PC-3 (cell line): ENCODE data around the gene PTPRN2. TPM values are rescaled to one million over a fixed set of nuclear protein-coding genes. Genes with fewer than 3 reads are reported as not detected.

Experiments used
- ATAC-seq: fragments of 200-7000 bp; cut with Tn5 transposase; 2 replicates; pipeline ENCODE4 v1.9.1; 2020; ENCODE audit warnings: mild to moderate bottlenecking, moderate library complexity
- BruUV-seq: library from RNA; stranded (reverse); fragments of 400-500 nt; replicated peaks from 2 replicates; lab custom pipeline; 2021; lab: Mats Ljungman, UMichigan
- CTCF ChIA-PET: fragments of 300-600 bp; sonication (Branson Sonifier 250); formaldehyde crosslinking; loops from one replicate; lab custom pipeline; 2022; ENCODE audit warnings: antibody characterized with exemption; lab: Charles Lee
- POLR2A ChIA-PET: fragments of 300-600 bp; sonication (Branson Sonifier 250); formaldehyde crosslinking; loops from one replicate; lab custom pipeline; 2022; ENCODE audit warnings: antibody characterized with exemption; ENCODE audit not compliant: unreplicated experiment; lab: Charles Lee
- DNase-seq: peaks from one replicate; pipeline ENCODE4 v3.0.0-alpha.2; 2015
- H2AFZ ChIP-seq: fragments of 300-600 bp; sonication (generic); 2 replicates; pipeline ENCODE4 v1.6.0; 2016; ENCODE audit warnings: antibody characterized with exemption, low read length
- H3F3A ChIP-seq: fragments of 300-600 bp; sonication (generic); one replicate; pipeline ENCODE4 v1.6.0; 2017; ENCODE audit warnings: antibody characterized with exemption, low read length, control low read depth, mild to moderate bottlenecking; ENCODE audit not compliant: unreplicated experiment
- H3K27ac ChIP-seq: fragments of 300-600 bp; sonication (generic); 2 replicates; pipeline ENCODE4 v1.5.1; 2016; ENCODE audit warnings: mild to moderate bottlenecking, low read length
- H3K27me3 ChIP-seq: fragments of 300-600 bp; sonication (generic); 2 replicates; pipeline ENCODE4 v1.6.1; 2016; ENCODE audit warnings: low read length, mixed read lengths
- H3K36me3 ChIP-seq: fragments of 300-600 bp; sonication (generic); 2 replicates; pipeline ENCODE4 v1.6.1; 2016; ENCODE audit warnings: low read depth, mixed run types, low read length, mixed read lengths
- H3K4me1 ChIP-seq: fragments of 300-600 bp; sonication (generic); 2 replicates; pipeline ENCODE4 v1.5.1; 2016; ENCODE audit warnings: low read length; ENCODE audit not compliant: insufficient read depth
- H3K4me2 ChIP-seq: fragments of 300-600 bp; sonication (generic); 2 replicates; pipeline ENCODE4 v1.6.0; 2016; ENCODE audit warnings: low read length
- H3K4me3 ChIP-seq: fragments of 300-600 bp; sonication (generic); 2 replicates; pipeline ENCODE4 v1.5.1; 2016; ENCODE audit warnings: mild to moderate bottlenecking, low read length, mixed read lengths
- H3K79me2 ChIP-seq: fragments of 300-600 bp; sonication (generic); 2 replicates; pipeline ENCODE4 v1.6.1; 2017; ENCODE audit warnings: low read length, mixed read lengths
- H3K9ac ChIP-seq: fragments of 300-600 bp; sonication (generic); 2 replicates; pipeline ENCODE4 v1.6.0; 2016; ENCODE audit warnings: mild to moderate bottlenecking, low read length
- H3K9me2 ChIP-seq: fragments of 300-600 bp; sonication (generic); replicated peaks from 2 replicates; pipeline ENCODE4 v1.6.1; 2016; ENCODE audit warnings: mixed run types, low read length, mixed read lengths
- H3K9me3 ChIP-seq: fragments of 300-600 bp; sonication (generic); 2 replicates; pipeline ENCODE4 v1.6.1; 2016; ENCODE audit warnings: low read length, mixed read lengths
- H4K20me1 ChIP-seq: fragments of 300-600 bp; sonication (generic); 2 replicates; pipeline ENCODE4 v1.6.1; 2016; ENCODE audit warnings: low read length, mixed read lengths
- EZH2 ChIP-seq: fragments of 300-600 bp; sonication (generic); IDR thresholded peaks from one replicate; pipeline ENCODE4 v1.6.1; 2017; ENCODE audit warnings: antibody characterized with exemption, mild to moderate bottlenecking, low read length; ENCODE audit not compliant: unreplicated experiment
- EZH2phosphoT487 ChIP-seq: fragments of 300-600 bp; sonication (generic); IDR thresholded peaks from 2 replicates; pipeline ENCODE4 v1.6.1; 2018; ENCODE audit warnings: mild to moderate bottlenecking, antibody characterized with exemption, low read length, borderline replicate concordance
- intact Hi-C: fragments of 100-400 bp; cut with micrococcal nuclease; formaldehyde crosslinking; loops from 2 replicates; pipeline ENCODE4 v1.9.0; 2023
- total RNA-seq: library from RNA; depleted of rRNA; stranded (reverse); fragments of >200 nt; gene quantifications from 2 replicates; pipeline ENCODE4 v1.2.3, GENCODE V29; 2014
- TF ChIP-seq, protein P1 (sequence below): fragments of 300-600 bp; sonication (generic); conservative IDR thresholded peaks from 2 replicates; pipeline ENCODE4 v1.5.1; 2017; ENCODE audit warnings: antibody characterized with exemption, low read depth, mild to moderate bottlenecking, low read length

Gene PTPRN2
- total RNA-seq, 1 experiment from 2014 or later, result 3.2 TPM

GRCh38 chr7:158076656-158077055, 511.0 kb downstream of the PTPRN2 start:
- Histone ChIP-seq H3K9me2 (no peaks in the 10 kb centered on the region), H3K27ac (no peak overlapping the region), H3K4me2 (no peak overlapping the region), H4K20me1 (no peaks in the 10 kb centered on the region), H3K36me3 (no peaks in the 10 kb centered on the region), H3K9ac (no peak overlapping the region), H3K4me1 (no peaks in the 10 kb centered on the region), H3K27me3 (no peaks in the 10 kb centered on the region), H3K9me3 (no peaks in the 10 kb centered on the region), H3F3A (no peaks in the 10 kb centered on the region), H3K4me3 (no peak overlapping the region), H2AFZ (no peak overlapping the region), H3K79me2 (no peaks in the 10 kb centered on the region)
- ChIA-PET CTCF (no interaction called here), POLR2A (no interaction called here)
- intact Hi-C loops, result no loop called here
- no TSS peak for BruUV-seq
- DNase-seq (no peak), ATAC-seq (no peak)
- TF ChIP-seq EZH2phosphoT487, result no peak
- TF ChIP-seq EZH2, result no peak
- TF ChIP-seq, protein P1, sequence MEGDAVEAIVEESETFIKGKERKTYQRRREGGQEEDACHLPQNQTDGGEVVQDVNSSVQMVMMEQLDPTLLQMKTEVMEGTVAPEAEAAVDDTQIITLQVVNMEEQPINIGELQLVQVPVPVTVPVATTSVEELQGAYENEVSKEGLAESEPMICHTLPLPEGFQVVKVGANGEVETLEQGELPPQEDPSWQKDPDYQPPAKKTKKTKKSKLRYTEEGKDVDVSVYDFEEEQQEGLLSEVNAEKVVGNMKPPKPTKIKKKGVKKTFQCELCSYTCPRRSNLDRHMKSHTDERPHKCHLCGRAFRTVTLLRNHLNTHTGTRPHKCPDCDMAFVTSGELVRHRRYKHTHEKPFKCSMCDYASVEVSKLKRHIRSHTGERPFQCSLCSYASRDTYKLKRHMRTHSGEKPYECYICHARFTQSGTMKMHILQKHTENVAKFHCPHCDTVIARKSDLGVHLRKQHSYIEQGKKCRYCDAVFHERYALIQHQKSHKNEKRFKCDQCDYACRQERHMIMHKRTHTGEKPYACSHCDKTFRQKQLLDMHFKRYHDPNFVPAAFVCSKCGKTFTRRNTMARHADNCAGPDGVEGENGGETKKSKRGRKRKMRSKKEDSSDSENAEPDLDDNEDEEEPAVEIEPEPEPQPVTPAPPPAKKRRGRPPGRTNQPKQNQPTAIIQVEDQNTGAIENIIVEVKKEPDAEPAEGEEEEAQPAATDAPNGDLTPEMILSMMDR, result no peak

GRCh38 chr7:158076215-158076614, 511.4 kb downstream of the PTPRN2 start:
- Histone ChIP-seq H3K4me1 (no peaks in the 10 kb centered on the region), H3K79me2 (no peaks in the 10 kb centered on the region), H3F3A (no peaks in the 10 kb centered on the region), H3K4me3 (no peak overlapping the region), H2AFZ (no peak overlapping the region), H4K20me1 (no peaks in the 10 kb centered on the region), H3K27me3 (no peaks in the 10 kb centered on the region), H3K27ac (no peak overlapping the region), H3K9ac (no peak overlapping the region), H3K9me3 (no peaks in the 10 kb centered on the region), H3K9me2 (no peaks in the 10 kb centered on the region), H3K36me3 (no peaks in the 10 kb centered on the region), H3K4me2 (no peak overlapping the region)
- BruUV-seq, result no TSS peak
- ATAC-seq (no peak), DNase-seq (no peak)
- ChIA-PET POLR2A (no interaction called here), CTCF (no interaction called here)
- TF ChIP-seq, protein P1, result no peak
- no peak for TF ChIP-seq EZH2phosphoT487
- no peak for TF ChIP-seq EZH2
- intact Hi-C loops, result no loop called here

DNA sequence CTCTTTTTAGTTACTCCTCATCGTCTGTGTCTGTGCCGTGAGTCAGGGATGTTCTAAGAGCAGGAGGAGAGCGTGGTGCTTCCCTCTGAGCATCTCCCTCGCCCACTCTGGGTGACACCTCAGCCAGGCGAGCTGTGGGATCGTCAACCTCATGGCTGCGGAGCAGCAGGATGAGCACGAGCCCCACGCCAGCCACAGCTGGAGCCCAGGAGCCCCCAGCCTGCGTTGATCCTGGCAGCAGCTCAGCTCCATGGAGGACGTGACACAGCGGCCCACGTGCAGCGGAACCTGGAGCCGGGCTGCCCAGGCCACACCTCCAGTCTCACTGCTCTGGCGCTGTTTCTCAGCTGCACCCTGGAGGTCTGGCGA, 512.0 kb downstream of the PTPRN2 start:
- no peak overlapping the region for H3K4me2 ChIP-seq
- H3K9ac ChIP-seq, result no peak overlapping the region
- DNase-seq (no peak), ATAC-seq (no peak)
- CTCF ChIA-PET, result no interaction called here
- no peak overlapping the region for H2AFZ ChIP-seq
- no peak for TF ChIP-seq EZH2
- TF ChIP-seq, protein P1, result no peak
- TF ChIP-seq EZH2phosphoT487, result no peak
- no peaks in the 10 kb centered on the region for H3K79me2 ChIP-seq
- H3K9me2 ChIP-seq, result no peaks in the 10 kb centered on the region
- no peaks in the 10 kb centered on the region for H3K36me3 ChIP-seq
- H4K20me1 ChIP-seq, result no peaks in the 10 kb centered on the region
- H3K4me1 ChIP-seq, result no peaks in the 10 kb centered on the region
- H3K27me3 ChIP-seq, result no peaks in the 10 kb centered on the region
- no peaks in the 10 kb centered on the region for H3F3A ChIP-seq
- intact Hi-C loops, result no loop called here
- no TSS peak for BruUV-seq
- no peaks in the 10 kb centered on the region for H3K9me3 ChIP-seq
- no peak overlapping the region for H3K27ac ChIP-seq
- POLR2A ChIA-PET, result no interaction called here
- no peak overlapping the region for H3K4me3 ChIP-seq
